Measurements from ENCODE around the gene RHEX. TPM values are rescaled to one million over a fixed set of nuclear protein-coding genes. Genes with fewer than 3 reads are reported as not detected.
"Not testable (repeated sequence)": the region's sequence is repeated elsewhere in the genome, so short reads cannot be mapped to it uniquely, and the experiment has no call there.

The RHEX gene
- total RNA-seq, 1 donor from 2014 or later, result 1.2 TPM

DNA sequence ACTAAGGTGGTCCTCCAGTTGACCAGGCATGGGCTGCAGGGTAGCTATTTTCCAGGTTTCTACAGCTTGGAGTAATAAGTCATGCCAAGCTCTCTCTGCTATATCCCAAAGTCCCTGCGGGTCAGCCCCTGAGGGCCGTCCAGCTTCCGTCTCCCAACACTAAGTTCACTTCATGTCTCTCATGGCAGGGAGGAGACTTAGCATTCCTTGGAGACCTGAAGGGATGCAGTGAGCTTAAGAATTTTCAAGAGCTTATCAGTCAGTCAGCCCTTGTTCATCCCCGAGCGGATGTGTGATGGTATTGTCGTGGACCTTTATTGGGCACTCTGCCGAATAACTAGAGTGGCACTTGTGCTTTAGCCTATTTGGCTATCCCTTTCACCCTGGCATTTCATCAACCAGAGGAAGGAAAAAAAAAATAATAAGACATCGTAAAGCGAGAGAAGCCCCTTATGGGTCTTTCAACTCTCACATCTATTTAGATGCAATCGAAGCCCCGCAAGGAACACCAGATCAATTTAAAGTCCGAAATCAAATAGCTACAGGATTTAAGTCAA, 2.2 kb downstream of the RHEX start:
- intact Hi-C loops (cut with DNase I); DNase-seq (ENCODE audit: low spot score); ATAC-seq: not testable (repeated sequence)

DNA sequence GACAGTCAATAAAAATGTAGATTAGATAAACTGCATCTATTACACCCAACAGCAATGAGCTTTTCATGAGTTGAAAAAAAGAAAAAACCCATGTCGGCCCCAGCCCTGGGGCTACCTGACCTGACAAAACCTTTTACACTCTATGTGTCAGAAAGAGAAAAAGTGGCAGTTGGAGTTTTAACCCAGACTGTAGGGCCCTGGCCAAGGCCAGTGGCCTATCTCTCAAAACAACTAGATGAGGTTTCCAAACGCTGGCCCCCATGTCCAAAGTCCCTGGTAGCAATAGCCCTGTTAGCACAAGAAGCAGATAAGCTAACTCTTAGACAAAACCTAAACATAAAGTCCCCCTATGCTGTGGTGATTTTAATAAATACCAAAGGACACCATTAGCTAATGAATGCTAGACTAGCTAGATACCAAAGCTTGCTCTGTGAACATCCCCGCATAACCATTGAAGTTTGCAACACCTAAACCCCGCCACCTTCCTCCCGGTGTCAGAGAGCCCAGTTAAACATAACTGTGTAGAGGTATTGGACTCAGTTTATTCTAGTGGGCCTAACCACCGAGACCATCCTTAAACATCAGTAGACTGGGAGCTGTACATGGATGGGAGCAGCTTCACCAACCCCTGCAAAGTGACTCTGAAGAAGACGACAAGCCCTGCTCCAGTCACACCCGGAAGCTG, 2.8 kb downstream of the RHEX start:
- intact Hi-C loops (cut with DNase I); ATAC-seq; DNase-seq (ENCODE audit: low spot score): not testable (repeated sequence)

DNA sequence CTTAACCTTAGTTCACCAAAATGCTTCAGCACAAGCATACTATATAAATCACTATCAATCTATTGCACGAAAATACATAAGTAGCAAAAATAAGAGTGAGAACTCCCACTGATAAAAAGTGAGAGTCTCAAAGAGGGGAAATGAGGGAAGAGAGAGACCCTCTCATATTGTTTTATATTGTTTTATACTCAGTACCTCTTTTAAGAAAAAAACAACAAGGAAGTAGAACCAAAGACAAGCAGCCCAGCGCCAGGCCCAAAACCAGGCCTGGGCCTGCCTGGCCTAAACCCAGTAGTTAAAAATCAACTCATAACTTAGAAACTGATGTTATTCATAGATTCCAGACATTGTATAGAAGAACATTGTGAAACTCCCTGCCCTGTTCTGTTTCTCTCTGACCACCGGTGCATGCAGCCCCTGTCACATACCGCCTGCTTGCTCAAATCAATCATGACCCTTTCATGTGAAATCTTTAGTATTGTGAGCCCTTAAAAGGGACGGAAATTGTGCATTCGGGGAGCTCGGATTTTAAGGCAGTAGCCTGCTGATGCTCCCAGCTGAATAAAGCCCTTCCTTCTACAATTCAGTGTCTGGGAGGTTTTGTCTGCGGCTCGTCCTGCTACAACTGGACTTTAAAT, 5.4 kb downstream of the RHEX start:
- DNase-seq (ENCODE audit: low spot score); intact Hi-C loops (cut with DNase I); ATAC-seq: not testable (repeated sequence)

DNA sequence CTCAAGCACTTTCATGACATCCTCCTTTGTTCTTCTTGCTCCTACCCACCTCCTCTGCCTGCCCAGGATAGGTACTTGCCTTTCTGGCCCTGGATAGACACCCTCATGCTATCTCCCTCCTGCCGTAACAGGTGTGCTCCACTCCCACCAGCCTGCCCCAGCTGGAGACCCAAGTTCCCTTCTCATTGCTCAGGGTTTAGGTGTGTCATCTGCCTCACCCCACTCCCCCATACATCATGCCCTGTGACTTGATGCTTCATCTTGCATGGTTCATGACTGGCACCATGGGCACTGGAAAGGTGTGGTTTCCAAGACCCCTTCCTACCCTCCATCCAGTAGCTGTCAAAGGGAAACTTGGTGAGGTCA, 5.9 kb downstream of the RHEX start:
- ATAC-seq, result no peak
- intact Hi-C loops (cut with DNase I), result no loop called here
- DNase-seq (ENCODE audit: low spot score), result no peak

DNA sequence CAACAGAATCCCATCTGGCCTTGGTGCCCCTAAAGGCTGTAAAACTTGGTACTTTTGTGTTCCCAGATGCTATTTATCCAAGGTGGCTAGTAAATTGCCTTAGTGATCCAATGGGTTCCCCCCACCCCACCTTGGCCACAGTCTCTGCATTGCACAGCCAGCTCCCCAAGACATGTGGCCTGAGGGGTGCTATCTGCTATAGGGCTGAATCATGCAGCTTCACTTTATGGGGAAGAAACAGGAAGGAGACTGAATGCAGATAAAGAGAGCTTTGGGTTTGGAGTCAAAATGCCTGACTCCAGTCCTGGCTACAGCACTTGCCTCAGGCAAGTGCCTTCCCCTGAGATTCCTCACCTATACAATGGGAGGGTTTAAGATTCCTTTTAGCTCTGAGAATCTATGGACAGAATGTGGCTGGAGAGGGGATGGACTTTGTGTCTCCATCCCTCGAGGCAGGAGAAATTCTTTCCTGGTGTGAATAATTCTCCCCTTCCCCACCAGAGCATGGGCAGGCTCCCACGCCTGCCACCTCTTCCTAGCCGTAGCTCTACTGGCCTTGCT, 6.5 kb downstream of the RHEX start:
- DNase-seq (ENCODE audit: low spot score) (no peak), ATAC-seq (no peak)
- intact Hi-C loops (cut with DNase I), result no loop called here

DNA sequence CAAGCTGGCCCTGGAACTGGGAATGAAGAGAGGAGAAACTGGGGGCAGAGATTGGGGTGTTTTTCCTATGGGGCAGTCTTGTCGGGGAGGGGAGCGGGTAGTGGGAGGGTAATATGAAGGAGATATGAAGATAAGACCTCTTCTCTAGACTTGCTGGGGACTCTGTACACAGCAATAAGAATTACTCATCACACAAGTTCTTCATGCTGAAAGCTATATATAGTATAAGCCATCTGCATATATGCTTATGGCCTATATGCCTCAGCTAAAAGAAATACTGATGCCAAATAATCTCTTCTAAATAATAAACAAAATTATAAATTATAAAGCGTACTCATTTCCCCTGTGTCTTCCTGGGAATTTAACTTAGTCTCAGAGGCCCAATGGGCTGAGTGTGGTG, 7.9 kb downstream of the RHEX start:
- ATAC-seq, result no peak
- no peak for DNase-seq (ENCODE audit: low spot score)
- intact Hi-C loops (cut with DNase I), result no loop called here

DNA sequence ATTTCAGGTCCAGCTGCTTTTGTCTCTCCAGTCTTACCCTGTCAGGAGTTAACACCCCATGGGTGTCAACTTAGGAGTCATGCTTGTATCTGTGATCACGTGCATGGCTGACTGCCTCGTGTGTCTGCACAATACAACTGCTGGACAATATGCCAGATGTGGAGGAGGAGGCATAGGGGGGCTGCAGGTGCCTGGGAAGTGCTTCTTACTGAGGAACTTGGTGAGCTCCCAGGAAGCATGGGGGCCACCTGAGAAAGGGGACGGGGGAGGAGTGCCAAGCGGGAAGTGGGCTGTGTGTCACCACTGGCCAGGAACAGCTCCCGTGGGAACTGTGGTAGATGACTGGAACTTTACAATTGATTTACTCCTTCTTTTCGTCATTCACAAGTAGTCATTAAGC, 9.5 kb downstream of the RHEX start:
- ATAC-seq (no peak), DNase-seq (ENCODE audit: low spot score) (no peak)
- intact Hi-C loops (cut with DNase I), result no loop called here

DNA sequence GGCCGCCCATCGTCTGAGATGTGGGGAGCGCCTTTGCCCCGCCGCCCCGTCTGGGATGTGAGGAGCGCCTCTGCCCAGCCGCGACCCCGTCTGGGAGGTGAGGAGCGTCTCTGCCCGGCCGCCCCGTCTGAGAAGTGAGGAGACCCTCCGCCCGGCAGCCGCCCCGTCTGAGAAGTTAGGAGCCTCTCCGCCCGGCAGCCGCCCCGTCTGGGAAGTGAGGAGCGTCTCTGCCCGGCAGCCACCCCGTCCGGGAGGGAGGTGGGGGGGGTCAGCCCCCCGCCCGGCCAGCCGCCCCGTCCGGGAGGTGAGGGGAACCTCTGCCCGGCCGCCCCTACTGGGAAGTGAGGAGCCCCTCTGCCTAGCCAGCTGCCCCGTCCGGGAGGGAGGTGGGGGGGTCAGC, 11.0 kb downstream of the RHEX start:
- ATAC-seq; intact Hi-C loops (cut with DNase I); DNase-seq (ENCODE audit: low spot score): not testable (repeated sequence)

DNA sequence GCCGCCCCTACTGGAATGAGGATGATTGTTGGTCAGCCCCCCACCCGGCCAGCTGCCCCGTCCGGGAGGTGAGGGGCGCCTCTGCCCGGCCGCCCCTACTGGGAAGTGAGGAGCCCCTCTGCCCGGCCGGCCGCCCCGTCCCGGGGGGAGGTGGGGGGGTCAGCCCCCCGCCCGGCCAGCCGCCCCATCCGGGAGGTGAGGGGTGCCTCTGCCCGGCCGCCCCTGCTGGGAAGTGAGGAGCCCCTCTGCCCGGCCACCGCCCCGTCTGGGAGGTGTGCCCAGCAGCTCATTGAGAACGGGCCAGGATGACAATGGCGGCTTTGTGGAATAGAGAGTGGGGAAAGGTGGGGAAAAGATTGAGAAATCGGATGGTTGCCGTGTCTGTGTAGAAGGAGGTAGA, 11.5 kb downstream of the RHEX start:
- intact Hi-C loops (cut with DNase I); DNase-seq (ENCODE audit: low spot score); ATAC-seq: not testable (repeated sequence)

DNA sequence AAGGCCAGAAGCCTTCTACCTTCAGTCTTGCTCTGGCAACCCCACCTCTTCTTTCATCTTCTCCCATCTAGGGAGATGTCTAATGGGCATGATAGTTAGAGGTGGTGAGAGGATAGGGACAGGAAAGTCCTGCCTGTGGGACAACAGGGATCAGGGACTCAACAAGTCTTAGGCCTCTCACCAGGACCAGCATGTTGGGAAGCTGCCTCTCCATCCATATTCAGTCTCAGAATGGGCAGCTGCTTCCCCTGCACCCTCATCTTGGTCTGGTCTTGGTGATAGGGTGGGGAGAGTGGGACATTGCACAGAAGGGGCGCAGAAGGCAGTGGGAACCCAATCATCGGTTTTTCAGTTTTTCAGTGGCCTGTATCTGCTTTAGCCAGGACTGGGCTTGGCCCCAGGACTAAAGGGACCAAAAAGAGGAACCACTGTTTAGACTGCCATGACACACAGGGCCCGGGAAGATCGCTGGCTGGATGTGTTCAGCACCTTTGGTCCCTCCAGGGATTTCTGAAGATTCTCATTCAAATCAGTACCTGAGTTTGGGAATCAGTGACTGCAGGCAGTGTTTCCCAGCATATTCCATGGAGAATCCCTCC, 12.7 kb downstream of the RHEX start:
- ATAC-seq (no peak), DNase-seq (ENCODE audit: low spot score) (no peak)
- intact Hi-C loops (cut with DNase I), result no loop called here

DNA sequence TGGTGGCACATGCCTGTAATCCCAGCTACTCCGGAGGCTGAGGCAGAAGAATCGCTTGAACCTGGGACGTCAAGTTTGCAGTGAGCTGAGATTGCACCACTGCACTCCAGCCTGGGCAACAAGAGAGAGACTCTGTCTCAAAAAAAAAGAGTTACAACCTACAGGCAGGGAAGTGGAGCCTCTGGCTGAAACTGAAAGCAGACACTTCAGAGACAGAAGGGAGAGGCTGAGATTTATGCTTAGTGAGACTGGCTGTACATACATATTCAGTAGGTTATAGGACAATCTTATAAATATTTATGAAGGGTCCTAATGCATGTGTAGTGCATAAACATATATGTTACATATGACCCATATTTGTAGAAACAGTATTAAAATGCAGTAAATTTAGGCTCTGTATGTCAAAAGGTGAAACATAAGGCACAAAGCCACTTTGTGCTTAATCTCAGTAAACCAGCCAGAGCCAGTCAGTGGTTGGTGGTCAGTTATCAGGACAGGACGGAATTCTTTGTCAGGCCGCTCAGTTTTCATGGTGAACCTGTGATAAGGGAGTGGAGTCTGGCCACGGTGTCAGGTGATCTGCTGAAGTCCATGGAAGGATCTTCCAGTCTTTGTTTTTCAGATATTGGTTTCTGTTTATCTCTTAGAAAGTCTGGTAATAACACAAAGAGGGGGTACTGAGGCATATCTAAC, 13.7 kb downstream of the RHEX start:
- ATAC-seq, result no peak
- no peak for DNase-seq (ENCODE audit: low spot score)
- intact Hi-C loops (cut with DNase I), result no loop called here

DNA sequence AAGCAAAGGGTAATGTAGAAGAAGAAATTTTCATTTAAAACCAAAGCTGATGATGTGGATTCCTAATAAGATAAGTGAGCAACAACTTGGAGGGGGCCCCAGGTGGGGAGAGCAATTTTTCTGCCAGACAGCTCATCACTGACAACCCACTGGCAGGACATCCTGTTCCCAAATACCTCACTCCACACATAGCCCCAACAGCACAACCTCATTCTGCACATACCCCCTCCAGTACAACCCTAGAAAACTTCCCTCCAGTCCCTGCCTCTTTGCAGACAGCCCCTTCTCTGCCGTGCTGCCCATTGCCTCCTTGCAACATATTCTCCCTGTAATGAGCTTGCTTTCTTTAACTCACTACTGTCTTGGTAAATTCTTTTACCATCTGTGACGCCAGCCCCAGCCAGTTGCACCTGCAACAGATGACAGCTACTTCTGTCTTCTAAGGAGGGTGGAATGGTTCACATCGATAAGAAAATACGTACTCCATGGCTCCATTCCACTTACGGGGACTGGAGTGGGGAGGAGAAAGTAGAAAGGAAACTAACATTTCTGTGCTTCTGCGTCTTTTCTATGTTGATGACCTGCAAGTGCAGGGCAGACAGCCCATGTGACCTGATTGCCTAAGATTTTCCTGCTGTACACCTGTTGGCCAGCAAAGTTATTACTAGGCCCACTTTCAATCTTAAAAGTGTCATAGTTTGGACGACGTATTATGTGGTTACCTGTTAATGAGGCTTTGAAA, 14.7 kb downstream of the RHEX start:
- DNase-seq (ENCODE audit: low spot score), result no peak
- no peak for ATAC-seq
- intact Hi-C loops (cut with DNase I), result no loop called here

DNA sequence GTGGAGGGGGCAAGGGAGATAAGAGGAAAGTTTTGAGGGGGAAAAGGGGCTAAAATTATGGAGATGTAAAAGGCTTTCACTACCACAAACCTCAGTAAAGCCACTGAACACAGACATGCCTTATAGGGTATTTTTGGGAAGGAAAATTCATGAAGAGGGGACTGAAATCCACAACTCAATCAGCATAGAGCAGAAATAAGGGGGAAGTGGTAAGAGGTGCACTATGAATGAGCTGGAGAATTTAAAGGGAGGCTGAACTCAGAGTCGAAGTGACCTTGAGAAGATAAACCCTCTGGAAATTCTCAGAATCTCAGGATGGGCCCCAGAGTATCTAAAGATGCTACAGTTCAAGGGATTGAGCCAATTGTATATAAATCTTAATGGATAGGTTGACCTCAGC, 15.3 kb downstream of the RHEX start:
- ATAC-seq, result no peak
- intact Hi-C loops (cut with DNase I), result no loop called here
- no peak for DNase-seq (ENCODE audit: low spot score)

DNA sequence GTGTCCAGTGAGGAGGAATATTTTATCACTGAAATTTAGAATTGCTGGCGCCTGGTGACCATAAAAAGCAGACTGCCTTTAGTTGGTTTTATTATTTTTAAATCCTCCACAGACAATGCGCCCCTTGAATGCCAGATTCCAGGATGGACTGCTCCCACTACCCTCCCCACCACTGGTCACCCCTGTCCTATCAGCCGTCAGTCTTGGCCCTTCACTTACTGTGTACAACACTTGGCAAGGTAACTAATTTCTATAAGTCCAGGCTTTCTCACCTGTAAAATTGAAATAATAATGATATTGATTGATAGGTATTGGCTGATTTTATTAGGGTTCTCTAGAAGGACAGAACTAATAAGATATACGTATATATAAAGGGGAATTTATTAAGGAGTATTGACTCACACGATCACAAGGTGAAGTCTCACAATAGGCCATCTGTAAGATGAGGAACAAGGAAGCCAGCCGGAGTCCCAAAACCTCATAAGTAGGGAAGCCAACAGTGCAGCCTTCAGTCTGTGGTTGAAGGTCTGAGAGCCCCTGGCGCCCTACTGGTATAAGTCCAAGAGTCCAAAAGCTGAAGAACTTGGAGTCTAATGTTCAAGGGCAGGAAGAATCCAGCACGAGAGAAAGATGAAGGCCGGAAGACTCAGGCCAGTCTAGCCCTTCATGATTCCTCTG, 17.8 kb downstream of the RHEX start:
- DNase-seq (ENCODE audit: low spot score) (no peak), ATAC-seq (no peak)
- intact Hi-C loops (cut with DNase I), result no loop called here

DNA sequence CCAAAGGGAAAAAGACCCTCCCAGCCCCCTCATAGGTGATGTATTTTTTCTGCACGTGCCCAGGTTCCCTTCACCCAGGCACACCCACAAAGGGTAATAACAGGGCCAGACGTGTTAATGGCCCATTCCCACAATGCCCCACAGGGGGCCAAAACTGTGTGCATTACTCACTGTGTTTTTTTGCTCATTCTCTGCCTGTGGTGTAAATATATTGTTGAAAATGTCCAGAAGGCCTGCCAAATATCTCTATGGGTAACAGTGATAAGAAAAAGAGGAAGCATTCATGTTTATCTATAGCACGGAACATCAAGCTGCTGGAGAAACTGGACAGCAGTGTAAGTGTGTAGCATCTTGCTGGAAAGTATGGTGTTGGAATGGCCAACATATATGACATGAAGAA, 21.9 kb downstream of the RHEX start:
- DNase-seq (ENCODE audit: low spot score) (no peak), ATAC-seq (no peak)
- intact Hi-C loops (cut with DNase I), result no loop called here

DNA sequence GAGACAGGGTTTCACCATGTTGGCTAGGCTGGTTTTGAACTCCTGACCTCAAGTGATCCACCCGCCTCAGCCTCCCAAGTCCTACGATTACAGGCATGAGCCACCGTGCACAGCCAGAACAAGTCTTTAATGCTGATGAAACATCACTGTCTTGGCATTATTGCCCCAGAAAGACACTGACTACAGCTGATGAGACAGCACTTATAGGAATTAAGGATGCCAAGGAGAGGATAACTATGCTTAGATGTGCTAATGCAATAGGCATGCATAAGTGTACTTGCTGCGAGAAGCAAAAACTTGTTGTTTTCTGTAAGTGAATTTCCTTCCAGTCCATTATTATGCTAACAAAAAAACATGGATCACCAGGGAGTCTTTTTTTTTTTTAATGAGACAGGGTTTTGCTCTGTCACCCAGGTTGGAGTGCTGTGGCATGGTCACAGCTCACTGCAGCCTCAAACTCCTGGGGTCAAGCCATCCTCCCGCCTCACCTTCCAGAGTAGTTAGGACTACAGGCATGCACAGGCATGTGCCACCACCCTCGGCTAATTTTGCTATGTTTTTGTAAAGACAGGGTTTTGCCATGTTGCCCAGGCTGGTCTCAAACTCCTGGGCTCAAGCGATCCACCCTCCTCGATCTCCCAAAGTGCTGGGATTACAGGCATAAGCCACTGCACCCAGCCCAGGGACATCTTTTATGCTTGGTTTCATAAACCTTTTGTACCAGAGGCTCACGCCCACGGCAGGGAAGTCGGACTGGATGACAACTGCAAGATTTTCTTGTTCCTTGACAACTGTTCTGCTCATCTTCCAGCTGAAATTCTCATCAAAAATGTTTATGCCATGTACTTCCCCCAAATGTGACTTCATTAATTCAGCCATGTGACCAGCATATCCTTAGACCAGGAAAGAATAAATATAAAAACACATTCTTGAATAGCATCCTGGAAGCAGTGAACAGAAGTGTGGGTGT, 23.1 kb downstream of the RHEX start:
- DNase-seq (ENCODE audit: low spot score), result no peak
- ATAC-seq, result no peak
- intact Hi-C loops (cut with DNase I), result no loop called here

DNA sequence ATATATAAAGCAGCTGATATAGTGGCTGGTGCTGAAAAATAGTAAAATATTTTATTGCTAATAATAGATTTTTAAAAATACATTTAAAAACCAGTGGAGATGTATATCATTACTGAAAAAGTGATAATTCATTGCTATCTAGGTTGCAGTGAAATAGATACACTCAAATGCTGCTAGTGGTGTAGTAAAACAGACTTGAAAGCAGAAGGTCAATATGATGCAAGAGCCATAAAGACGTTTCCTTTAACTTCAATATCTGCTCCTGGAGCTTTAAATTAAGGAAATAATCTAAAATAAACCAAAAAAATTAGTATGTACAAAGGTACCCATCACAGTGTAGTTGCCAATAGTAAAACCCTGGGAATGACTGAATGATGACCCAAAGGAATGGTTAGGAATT, 26.2 kb downstream of the RHEX start:
- DNase-seq (ENCODE audit: low spot score), result no peak
- intact Hi-C loops (cut with DNase I), result no loop called here
- no peak for ATAC-seq

Measured in sciatic nerve (tissue), 2 donors.